GM23248 (cell line): ENCODE results near the gene PCDHA1.

Source experiments
- EZH2 ChIP-seq: fragments of 200-600 bp; sonication (generic); IDR thresholded peaks from 2 replicates; pipeline ENCODE4 v1.6.1; 2018; ENCODE audit warnings: antibody characterized with exemption, mild to moderate bottlenecking; ENCODE audit not compliant: insufficient read depth, poor library complexity, severe bottlenecking
- EZH2phosphoT487 ChIP-seq: fragments of 200-600 bp; sonication (generic); IDR thresholded peaks from 2 replicates; pipeline ENCODE4 v1.6.1; 2018; ENCODE audit warnings: antibody characterized with exemption, moderate library complexity, mild to moderate bottlenecking, low read depth; ENCODE audit not compliant: insufficient read depth

DNA sequence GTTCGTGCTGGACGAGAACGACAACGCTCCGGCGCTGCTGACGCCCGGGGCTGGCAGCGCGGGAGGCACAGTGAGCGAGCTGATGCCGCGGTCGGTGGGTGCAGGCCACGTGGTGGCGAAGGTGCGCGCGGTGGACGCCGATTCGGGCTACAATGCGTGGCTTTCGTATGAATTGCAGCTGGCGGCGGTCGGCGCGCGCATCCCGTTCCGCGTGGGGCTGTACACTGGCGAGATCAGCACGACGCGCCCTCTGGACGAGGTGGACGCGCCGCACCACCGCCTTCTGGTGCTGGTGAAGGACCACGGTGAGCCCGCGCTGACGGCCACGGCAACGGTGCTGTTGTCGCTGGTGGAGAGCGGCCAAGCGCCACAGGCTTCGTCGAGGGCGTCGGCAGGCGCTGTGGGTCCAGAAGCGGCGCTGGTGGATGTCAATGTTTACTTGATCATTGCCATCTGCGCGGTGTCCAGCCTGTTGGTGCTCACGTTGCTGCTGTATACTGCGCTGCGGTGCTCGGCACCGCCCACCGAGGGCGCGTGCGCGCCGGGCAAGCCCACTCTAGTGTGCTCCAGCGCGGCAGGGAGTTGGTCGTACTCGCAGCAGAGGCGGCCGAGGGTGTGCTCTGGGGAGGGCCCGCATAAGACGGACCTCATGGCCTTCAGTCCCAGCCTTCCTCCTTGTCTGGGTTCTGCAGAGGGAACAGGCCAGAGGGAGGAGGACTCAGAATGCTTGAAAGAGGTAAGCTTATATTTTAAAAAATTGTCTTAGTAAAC, 98.2 kb downstream of the PCDHA1 start:
- TF ChIP-seq EZH2 (no peak), EZH2phosphoT487 (no peak)
